Mammary epithelial cell (primary cell): ENCODE measurements around the gene ERVH48-1.
"Not testable (repeated sequence)": the region's sequence is repeated elsewhere in the genome, so short reads cannot be mapped to it uniquely, and the experiment has no call there.

Experiments
- EZH2 ChIP-seq: IDR thresholded peaks from 2 replicates; pipeline ENCODE4 v1.6.1; 2012; ENCODE audit warnings: low read length, inconsistent platforms, borderline replicate concordance
- TF ChIP-seq, protein P1 (sequence below), 2 donors: IDR thresholded peaks in 1 of 2; conservative IDR thresholded peaks in 1 of 2; 2 replicates each; pipeline ENCODE4 v1.5.1; 2011 to 2012; ENCODE audit warnings: inconsistent platforms in 2 of 2, low read length in 2 of 2, mild to moderate bottlenecking in 2 of 2, control low read depth in 1 of 2, low read depth in 1 of 2; ENCODE audit not compliant: insufficient read depth in 1 of 2; ENCODE audit errors: extremely low read depth in 1 of 2

DNA sequence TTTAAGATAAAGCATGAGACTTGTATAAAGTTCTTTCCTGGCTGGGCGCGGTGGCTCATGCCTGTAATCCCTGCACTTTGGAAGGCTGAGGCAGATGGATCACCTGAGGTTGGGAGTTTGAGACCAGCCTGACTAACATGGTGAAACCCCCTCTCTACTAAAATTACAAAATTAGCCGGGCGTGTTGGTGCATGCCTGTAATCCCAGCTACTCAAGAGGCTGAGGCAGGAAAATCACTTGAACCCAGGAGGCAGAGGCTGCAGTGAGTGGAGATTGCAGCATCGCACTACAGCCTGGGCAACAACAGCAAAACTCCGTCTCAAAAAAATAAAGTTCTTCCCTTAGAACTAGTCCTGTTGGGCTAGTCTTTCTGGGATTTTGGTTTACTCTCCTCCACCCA, 13.5 kb downstream of the ERVH48-1 start:
- TF ChIP-seq EZH2: not testable (repeated sequence)
- TF ChIP-seq, protein P1, sequence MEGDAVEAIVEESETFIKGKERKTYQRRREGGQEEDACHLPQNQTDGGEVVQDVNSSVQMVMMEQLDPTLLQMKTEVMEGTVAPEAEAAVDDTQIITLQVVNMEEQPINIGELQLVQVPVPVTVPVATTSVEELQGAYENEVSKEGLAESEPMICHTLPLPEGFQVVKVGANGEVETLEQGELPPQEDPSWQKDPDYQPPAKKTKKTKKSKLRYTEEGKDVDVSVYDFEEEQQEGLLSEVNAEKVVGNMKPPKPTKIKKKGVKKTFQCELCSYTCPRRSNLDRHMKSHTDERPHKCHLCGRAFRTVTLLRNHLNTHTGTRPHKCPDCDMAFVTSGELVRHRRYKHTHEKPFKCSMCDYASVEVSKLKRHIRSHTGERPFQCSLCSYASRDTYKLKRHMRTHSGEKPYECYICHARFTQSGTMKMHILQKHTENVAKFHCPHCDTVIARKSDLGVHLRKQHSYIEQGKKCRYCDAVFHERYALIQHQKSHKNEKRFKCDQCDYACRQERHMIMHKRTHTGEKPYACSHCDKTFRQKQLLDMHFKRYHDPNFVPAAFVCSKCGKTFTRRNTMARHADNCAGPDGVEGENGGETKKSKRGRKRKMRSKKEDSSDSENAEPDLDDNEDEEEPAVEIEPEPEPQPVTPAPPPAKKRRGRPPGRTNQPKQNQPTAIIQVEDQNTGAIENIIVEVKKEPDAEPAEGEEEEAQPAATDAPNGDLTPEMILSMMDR (conservative IDR thresholded peaks at IDR 0.05 in 1 of 2, IDR thresholded peaks at IDR 0.05 in 1 of 2; ENCODE audit: extremely low read depth in 1 of 2, insufficient read depth in 1 of 2, low read depth in 1 of 2, low read length in 2 of 2): not testable (repeated sequence)
